NCI-H82 treated with DMSO at 0.1 percent for 48 hours (cell line): ENCODE results near the gene LBHD2.

ENCODE experiments used
- DNase-seq: peaks from one replicate; lab custom pipeline; 2025; ENCODE audit not compliant: unreplicated experiment; lab: John Stamatoyannopoulos, UW

Gene LBHD2

DNA sequence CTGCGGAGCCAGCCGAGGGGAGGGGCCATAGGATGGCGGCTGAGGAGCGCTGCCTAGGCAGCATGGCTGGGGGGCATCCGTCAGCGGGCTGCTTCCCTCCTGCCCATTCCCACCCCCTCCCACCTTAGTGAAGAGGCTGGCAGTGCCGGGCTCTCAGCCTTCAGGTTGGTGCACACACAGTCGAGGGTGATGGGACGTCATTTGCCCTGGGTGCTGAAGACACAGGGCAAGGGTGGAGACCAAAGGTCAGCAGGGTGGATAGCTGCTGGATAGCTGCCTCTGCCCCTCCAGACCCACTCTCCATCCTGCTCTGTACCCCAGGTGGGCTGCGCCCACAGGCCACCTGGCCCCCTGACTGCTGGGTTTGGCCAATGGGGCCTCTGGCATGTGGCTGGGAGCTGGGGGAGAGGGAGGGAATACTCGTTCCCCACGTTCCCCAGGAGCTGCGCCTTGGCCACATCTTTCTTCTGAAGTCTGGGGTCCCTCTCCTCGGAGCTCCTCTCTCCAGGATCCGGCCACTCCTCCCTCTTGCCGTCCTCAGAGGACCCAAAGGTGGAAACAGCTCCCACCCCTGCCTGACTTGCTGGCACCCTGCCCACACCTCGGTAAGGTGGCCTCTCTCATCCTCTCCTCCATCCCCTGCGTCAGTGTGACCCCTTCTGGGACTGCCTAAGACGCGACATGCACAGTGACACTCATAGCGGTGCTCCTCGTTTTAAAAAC, 15.5 kb upstream of the LBHD2 start:
- no peak for DNase-seq

DNA sequence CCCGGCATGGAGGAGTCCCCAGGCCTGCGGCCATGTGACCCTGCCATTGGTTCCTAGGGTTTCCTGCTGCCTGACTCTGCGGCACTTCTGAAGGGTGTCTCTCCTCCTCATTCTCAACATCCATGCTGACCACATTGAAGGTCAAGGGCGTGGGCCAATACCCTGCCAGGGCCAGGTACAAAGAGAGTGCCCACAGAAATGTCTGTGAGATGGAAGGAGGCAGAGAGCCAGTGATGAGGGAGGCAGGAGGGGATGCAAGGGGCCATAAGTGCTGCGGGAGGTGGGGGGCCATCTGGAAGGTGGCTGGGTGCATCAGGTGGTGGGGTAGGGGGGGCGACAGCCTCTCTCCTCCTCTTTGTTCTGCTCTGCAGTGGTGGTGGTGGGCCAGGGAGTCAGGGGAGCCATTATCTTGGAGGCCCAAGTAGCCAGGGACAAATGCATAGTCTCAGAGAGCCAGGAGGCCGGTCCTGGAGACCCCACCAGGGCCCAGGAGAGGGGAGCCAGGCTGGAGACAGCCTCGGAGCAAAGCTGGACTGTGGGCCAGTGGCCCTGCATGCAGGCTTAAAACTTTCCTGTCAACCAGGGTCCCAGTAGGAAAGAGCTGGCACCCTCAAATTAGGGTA, 13.6 kb upstream of the LBHD2 start:
- DNase-seq: no peak

DNA sequence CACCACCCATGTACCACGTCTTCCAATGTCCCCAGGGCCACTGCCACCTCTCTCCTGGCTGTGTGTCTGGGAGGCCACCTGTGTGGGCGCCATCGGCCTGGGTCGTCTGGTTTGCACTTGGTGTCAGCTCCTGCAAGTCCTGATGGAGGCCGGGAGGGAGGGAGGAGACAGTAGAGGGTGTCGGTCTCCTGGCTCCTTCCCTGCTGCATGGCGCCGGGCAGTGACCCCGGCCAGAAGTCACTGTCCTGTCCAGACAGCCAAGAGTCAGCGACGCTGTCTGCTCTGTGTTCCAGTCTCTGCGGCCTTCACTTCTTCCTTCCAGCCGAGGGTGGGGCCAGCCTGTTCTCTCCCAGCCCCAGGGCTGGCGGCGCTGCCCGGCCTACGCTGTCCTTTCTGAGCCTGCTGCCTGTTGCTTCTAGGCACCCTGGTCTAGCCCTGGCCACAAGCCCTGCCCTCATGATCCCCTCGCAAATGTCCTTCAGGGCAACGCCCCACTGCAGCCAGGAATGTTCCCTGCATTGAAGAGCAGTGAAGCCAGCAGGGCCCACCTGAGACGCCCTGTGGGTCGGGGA, 13.0 kb upstream of the LBHD2 start:
- DNase-seq: no peak

DNA sequence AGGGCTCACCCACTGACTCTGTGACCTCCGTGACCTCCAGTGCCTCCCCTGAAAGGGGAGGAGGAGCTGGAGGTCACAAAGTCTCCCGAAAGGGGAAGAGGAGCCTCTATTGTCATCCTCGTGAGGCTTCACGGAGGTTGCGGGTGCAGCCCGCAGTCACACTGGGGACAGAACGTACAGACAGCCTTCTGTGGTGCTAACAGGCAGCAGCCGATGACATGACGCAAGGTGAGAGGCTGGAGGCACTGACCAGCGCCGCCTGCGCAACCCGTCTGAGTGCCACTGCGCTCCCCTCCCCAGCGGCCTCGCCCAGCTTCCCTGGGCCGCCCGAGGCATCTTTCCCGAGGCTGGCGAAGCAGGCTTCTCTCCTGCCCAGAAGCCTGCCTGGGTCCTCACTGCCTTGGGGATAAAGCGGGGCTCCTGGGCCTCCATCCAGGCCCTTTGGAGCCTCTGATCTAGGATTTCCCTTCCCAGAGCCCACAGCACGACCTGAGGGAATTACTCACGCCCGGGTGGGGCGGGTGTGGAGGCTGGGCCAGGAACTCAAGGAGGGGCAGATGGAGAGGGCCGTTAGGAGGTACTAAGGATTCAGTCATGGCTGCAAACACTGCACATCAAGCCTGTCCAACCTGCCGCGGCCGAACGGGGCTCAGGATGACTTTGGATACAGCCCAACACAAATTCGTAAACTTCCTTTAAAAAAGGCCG, 12.3 kb upstream of the LBHD2 start:
- no peak for DNase-seq

DNA sequence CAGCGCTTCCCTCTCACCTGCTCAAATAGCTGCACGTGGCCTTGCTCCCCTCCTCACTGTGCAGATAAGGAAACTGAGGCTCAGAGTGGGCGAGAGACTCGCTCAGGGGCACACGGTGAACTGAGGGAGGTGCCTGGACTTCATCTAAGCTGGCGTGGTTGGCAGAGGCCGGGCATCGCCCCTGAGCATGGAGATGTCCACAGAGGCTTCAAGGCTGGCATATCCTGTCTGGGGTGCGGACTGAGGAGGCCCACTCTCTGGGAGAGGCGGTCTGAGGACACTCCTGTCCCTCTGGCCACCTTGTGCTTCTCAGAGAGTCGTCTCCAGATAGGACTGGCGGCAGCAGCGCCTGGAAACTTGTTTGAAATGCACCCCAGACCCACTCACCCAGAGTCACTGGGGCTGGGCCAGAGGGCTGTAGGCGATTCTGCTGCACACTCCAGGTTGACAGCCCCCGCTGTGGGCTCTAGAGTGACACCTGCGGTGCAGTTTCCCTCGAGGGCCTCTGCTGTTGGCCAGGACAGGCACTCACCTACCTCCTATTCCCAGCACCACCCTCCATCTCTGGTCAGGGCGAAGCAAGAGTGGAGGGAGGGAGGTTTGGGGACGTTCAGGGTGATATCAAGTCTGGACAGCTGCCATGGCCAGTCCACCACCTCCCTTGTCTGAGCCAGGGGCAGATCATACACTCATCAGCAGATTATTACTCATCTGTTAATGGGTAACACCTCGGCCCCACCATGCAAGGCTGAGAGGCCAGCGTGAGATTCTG, 11.2 kb upstream of the LBHD2 start:
- DNase-seq: no peak

DNA sequence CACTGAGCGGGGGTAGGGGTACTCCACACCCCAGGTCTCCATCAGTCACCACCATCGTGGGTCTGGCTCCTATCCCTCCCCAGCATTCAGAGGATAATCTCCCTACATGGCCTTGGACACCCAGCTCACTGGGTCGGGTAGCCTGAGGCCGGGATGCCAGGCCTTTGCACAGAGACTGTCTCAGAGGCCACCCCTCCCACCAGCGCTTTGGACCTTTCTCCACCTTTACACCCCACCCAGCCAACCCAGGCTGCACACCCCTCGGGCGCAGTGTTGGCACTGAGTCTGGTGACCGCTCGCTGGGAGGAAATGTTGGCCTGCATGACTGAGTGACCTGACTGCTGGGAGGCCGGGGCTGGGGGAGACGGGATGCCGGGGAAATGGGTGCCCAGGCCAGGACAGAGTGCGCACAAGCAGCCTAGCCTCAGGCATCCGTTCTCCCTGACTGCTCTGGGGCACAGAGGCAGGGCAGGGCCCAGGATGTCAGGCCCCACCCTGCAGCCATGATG, 10.6 kb upstream of the LBHD2 start:
- no peak for DNase-seq

DNA sequence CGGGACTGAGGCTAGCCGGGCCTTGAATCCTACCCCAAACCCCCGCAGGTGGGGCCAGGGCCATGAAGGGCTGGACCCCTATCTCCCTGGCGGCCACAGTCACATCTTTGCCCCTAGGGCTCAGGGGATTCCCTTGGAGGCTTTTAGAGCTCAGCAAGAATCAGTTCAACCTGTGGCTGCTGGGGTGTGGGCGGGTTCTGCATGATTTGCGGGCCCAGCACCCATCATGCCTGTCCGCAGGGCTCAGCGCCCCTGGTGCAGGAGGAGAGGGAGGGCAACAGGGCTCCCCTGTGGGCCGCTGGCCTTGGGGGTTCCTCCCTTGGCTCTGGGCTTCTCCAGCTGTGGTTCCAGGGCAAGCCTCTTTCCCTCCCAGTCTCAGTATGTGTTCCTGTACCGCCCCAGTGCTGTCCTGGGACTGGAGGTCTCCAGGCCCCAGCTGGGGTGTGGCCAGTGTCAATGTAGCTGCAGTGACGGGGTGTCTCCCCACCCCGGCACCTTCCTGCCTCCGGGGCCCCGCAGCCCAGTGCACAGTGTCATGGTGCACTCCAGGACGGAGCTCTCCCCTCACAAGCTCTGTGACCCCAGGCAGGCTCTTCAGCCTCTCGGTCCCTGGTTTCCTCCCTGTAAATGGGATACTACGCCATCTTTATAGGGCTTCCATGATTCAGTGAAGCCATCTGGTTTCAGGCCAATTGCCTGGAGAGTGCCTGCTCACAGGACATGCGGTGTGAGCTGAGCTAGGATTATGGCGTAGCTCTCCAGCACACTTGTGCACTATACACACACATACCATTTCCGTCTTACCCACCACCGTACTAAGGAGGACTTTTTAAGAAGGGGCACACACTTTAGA, 9.9 kb upstream of the LBHD2 start:
- DNase-seq: no peak

DNA sequence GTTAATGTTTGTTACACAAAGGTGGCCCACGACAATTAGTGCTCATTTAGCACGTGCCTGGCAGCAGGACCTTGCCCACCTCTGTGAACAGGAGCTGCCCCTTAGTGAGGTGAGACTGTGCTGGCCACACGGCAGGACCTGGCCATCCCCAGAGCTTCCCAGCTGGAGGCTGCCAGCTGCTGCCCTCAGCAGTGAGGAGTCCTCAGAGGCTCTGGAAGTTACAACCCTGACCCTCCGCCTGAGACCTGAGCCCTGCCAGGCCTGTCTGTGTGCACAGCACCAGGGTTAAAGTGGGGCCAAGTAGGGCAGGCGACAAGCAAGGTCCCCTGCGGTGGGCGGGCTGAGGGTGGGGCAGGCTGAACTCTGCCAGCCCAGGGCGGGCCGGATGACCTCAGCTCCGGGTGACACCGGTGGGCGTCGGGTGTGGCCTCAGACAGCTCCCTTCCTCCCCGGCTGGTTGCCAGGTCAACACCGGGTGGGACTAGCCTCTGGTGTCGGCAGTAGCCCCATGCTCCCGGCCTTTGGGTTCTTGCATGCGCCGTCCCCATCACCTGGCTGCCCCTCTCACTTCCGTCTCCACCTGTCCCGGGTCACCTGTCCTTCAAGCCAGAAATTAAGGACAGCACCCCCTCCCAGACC, 9.2 kb upstream of the LBHD2 start:
- DNase-seq: no peak

DNA sequence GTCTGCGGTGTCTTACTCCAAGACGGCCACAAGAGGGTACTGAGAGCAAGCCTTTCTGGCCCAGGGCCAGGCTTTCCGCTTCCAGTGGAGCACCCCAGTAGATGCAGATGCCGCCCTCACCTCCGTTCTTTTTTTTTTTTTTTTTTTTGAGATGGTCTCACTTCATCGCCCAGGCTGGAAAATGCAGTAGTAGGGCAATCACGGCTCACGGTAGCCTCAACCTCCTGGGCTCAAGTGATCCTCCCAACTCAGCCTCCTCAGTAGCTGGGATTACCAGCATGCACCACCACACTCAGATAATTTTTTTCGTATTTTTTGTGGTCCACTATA, 5.6 kb upstream of the LBHD2 start:
- no peak for DNase-seq

DNA sequence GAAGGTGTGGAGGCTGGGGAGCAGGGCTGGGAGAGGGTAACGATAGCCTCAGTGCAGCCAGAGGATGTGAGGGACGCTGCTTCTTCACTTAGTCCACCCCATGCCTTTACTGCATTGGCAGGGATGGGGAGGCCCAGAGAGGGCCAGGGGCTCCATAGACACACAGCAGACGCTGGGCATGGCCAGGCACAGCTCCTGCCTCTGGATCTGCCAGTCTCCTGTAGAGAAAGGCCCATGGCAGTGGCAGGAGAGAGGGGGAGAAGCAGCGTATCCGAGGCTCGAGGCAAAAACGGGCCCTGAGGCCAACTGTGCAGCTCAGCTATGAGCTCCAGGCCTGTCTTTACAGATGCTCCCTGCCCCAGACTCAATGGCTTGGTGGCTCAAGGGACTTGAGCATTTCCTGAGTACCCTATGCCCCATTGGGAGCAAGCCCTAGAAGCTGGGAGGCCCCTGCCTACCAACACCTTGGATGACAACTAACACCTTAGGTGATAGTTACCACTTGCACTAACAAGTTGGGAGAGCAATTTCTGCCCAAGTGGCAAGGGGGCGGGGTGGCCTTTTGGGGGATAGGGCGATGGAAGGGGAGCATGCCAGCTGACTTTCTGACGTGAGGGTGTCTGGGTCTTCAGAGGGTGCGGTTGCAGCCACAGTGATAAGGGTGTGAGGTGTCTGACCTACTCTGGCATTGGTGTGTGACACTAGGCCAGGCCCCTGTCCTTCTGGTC, 5.0 kb upstream of the LBHD2 start:
- no peak for DNase-seq

DNA sequence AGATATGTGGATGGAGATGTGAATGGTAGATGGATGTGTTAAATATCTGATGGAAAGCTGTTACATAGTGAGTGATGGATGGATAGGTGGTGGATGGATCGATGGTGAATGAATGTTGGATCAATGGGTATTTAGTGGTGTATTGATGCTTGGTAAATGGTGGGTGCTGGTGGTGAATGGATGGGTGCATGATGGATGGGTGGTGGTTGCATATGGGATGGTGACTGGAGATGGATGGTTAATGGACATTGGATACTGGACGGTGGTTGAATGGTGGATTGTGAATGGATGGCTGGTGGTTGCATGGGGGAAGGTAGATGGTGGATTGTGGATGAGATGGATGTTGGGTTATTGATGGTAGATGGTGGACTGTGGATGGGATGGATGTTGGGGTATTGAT, 2.1 kb upstream of the LBHD2 start:
- DNase-seq: no peak

DNA sequence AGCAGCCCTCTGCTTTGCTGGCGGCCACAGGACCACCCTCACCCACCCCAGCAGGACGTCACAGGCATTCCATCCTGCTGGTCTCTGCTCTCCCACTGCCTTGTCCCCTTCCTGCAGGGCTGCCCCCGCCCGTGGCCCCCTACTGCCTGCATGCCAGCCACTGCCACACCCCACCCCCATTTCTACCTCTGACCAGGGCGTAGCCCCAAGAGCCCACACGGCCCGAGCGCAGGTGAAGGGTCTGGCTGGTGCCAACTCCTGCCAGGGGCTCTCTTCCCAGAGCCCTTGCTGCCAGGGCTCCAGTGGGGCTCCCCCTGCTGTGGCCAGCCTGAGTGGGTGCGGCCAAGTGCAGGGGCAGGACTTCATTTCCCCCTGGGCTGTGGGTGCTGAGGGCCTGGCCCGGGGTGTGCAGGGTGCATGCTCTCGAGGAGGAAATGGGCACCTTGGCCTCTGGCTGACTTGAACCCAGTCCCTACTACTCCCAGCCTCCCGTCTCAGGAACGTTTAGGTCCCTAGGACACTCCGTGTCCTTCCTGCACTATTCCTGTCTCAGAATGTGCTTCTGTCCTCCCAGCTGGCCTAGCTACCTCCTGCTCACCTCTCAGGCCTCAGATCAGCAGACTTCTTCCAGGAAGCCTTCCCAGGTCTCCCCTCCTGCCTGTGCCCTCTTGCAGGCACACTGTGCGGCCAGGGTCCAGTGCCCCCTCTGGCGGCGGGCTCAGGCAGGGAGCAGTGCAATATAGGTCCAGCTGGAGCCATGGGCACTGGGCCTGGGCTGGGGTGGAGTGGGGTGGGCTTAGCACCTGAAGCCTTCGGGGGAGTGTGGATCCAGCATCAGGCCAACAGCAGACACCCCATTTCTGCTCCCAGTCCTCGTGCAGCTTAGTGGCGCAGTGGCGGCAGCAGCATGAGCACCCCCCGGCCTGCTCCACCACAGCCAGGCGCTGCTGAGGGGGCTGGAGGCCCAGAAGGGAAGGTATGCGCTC, 1.4 kb downstream of the LBHD2 start:
- no peak for DNase-seq

DNA sequence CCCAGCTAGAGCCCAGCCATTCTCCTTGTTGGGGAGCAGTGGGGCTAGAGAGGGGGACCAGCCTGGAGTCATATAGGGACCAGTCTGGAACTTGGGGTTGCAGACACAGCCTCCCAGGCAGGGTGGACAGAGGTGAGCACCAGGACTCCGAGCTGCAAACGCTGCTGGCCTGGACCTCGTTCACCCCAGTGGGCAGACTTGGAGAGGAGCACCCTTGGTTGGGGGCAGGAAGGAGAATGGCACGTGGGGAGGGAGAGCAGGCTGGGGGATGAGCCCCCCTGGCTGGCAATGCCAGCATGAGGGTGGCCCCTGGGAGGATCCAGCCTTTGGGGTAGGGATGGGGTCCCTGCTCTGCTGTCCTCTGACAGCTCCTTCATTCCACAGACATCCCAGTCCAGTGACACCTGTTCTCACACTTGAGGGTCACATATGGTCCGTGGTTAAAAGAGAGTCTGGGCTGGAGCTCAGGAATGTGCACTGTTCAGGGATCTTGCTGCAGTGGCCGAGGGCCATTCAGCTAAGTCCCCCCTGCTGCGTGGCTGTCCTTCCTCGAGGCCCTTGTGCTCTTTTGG, 2.8 kb downstream of the LBHD2 start:
- DNase-seq: no peak

DNA sequence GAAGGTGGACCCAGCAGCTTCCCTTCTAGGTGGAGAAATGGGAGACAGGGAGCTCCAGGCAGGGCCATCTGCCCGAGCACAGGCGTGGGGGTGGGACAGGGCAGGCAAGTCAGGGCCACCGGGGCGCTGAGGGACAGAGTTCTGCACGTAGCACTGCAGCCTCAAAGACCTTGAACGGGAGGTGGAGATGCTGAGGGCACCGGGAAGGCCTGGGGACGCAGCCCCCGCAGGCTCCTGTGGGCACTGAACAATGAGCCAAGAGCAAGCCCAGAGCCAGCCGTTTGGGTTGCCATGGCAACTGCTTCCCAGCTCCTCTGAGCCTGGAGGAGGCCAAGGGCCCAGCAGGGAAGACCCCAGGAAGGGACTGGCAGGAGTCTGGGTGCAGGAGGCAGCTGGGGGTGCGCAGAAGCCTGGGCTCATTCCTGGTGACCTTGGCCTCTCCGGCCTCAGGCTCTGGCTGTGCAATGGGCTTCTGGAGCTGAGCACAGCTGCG, 3.4 kb downstream of the LBHD2 start:
- DNase-seq: no peak

DNA sequence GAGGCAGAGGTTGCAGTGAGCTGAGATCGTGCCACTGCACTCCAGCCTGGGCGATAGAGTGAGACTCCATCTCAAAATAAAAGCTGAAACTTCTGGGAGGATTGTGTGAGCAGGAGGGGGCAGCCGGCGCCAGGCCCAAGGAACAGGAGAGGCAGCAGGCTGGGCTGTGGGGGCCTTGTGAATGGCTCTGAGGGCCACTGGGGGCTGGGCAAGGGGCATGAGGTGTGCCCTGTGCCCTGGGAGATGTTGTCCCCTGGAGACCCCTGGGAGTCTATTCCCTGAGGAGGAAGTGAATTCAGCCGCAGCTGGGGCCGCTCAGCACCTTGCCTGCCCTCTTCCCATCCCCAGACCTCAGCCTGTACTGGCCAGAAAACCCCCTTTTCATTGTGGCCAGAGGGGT, 4.9 kb downstream of the LBHD2 start:
- no peak for DNase-seq

DNA sequence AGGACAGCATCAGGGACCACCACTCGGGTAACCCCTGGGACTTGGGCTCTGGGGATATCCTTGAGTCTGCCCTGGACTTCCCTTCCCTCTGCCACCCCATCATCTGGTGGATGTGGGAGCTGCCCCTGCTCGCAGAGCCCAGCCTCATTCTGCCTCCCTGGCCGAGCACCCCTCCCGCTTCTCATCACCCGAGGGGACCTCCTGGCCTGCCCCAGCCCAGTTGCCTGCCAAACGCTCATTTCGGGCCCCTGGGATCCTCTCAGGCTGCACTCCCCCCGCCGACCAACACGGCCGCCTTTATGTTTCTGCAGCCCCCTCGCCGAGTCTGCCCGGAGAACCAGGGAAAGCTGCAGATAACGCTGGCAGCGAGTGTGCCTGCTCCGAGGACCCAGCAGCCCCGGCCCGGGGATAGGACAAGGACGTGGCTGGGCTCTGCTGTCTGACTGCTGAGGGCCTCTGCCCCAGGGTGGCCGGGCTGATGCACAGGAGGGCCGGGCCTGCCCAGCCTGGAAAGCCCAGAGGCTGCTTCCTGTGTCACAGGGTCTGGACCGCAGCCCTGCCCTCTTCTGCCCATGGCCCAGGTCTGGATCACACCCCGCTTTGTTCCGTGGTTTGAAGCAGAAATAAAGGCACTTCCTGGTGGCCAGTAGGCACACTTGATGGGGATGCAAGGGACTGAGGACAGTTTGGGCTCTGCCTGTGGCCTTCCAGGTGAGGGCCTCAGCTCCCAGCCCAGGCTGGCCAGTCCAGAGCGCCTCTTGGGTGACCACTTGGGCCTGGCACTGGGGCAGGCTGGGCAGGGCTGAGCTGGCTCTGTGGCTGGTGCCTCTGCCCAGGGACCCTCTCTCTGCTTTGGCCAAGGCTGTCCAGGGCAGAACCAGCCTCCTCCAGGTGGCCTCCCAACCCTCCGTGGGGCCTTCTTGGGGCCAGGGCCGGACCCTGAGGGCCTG, 5.7 kb downstream of the LBHD2 start:
- no peak for DNase-seq
